Right atrium auricular region (tissue), 2 donors: Measurements from ENCODE around the gene CERS6. TPM values are rescaled to one million over a fixed set of nuclear protein-coding genes. Genes with fewer than 3 reads are reported as not detected.

Source experiments
- DNase-seq: peaks from one replicate; pipeline ENCODE4 v3.0.0-alpha.2; 2019; ENCODE audit warnings: low spot score
- H3K27ac ChIP-seq, 2 donors: fragments of 200-600 bp; sonication (generic); 1 replicate in 1 of 2; 2 replicates in 1 of 2; pipeline ENCODE4 v1.5.1; 2016 to 2019
- H3K27me3 ChIP-seq, 2 donors: fragments of 200-600 bp; sonication (generic); one replicate each; pipeline versions ENCODE4 v1.5.1 to v1.6.0; 2017 to 2019
- H3K36me3 ChIP-seq: fragments of 200-600 bp; sonication (generic); one replicate; pipeline ENCODE4 v1.5.1; 2016
- H3K4me1 ChIP-seq, 2 donors: fragments of 200-600 bp; sonication (generic); one replicate each; pipeline versions ENCODE4 v1.5.1 to v1.6.0; 2017 to 2019
- H3K4me3 ChIP-seq, 2 donors: fragments of 200-600 bp; sonication (generic); 1 replicate in 1 of 2; 2 replicates in 1 of 2; pipeline ENCODE4 v1.5.1; 2017 to 2019; ENCODE audit warnings: mild to moderate bottlenecking in 1 of 2, moderate library complexity in 1 of 2
- H3K9me3 ChIP-seq, 2 donors: fragments of 200-600 bp; sonication (generic); one replicate each; pipeline ENCODE4 v1.5.1; 2019
- total RNA-seq, 2 donors: library from RNA; depleted of rRNA; stranded (reverse); fragments of >200 nt; gene quantifications; one replicate each; pipeline ENCODE4 v1.1.0, GENCODE V29; 2016
- TF ChIP-seq, protein P1 (sequence below), 2 donors: fragments of 200-600 bp; sonication (generic); IDR thresholded peaks; one replicate each; pipeline ENCODE4 v1.5.1; 2019; ENCODE audit warnings: antibody characterized with exemption in 2 of 2

The CERS6 gene
- total RNA-seq, 2 donors from 2014 or later, result 59.4 to 74.5 TPM

DNA sequence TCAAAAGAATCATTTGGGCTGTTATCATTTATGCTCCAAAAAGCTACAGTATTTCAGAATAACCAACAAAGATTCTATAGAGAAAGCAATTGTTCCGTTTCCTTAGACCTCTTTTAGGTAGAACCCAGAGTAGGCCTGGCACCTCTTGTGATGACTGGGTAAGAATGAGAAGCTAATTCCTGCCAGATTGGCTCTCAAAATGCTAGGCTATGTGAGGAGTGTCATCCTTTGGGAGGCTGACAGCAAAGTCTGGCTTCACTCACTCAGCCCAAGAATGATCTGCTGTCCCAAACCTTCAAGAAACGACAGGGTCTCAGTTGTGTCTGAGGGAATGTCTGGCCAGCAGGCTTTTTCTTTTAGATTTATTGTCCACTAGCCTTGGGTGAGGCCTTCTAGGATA is 4.5 kb downstream of the CERS6 start:
- DNase-seq, result no peak
- Histone ChIP-seq H3K9me3 (no peaks in the 10 kb centered on the region), H3K27me3 (no peaks in the 10 kb centered on the region), H3K36me3 (no peaks in the 10 kb centered on the region), H3K4me3 (no peak overlapping the region), H3K4me1 (peaks cover 0 to 38% of the 10 kb centered on the region in 2 donors), H3K27ac (peak overlapping the region in 1 of 2 donors; percentile 33)
- TF ChIP-seq, protein P1, sequence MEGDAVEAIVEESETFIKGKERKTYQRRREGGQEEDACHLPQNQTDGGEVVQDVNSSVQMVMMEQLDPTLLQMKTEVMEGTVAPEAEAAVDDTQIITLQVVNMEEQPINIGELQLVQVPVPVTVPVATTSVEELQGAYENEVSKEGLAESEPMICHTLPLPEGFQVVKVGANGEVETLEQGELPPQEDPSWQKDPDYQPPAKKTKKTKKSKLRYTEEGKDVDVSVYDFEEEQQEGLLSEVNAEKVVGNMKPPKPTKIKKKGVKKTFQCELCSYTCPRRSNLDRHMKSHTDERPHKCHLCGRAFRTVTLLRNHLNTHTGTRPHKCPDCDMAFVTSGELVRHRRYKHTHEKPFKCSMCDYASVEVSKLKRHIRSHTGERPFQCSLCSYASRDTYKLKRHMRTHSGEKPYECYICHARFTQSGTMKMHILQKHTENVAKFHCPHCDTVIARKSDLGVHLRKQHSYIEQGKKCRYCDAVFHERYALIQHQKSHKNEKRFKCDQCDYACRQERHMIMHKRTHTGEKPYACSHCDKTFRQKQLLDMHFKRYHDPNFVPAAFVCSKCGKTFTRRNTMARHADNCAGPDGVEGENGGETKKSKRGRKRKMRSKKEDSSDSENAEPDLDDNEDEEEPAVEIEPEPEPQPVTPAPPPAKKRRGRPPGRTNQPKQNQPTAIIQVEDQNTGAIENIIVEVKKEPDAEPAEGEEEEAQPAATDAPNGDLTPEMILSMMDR (IDR thresholded peaks at IDR 0.05), result no peak

DNA sequence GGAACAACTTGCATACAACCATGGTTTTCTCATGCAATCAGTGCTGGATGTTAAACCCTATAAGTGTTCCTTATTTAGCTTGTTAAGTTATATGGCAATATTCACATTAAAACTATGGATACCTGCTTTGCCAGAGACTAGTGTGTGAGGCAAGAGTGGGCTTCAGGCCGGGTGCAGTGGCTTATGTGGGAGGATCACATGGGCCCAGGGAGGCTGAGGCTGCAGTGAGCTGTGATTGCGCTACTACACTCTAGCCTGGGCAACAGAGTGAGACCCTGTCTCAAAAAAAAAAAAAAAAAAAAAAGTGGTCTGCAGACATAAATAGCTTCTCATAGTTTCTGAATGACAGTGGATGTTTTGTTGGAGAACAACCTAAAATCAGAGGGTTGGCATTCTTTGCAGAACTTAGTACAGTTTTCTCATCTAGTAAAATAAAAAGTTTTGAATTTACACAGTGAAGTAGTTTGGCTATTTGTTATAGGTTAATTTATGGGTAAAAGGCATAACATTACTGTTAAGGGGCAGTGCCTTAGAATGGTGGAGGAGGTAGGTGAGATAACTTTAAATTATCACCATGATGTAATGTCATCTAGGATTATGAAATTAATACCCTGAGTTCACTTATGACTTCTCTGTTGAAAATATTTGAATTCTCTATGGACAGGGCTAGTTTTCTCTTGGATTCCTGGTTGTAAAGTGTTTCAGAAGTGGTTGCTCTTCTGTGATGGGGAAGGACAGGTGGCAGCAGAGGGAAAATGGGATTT is 5.3 kb downstream of the CERS6 start:
- Histone ChIP-seq H3K27ac (peak overlapping the region in 1 of 2 donors; percentile 33), H3K4me3 (no peak overlapping the region), H3K4me1 (peaks cover 0 to 46% of the 10 kb centered on the region in 2 donors), H3K9me3 (no peaks in the 10 kb centered on the region), H3K36me3 (no peaks in the 10 kb centered on the region), H3K27me3 (no peaks in the 10 kb centered on the region)
- no peak for DNase-seq
- TF ChIP-seq, protein P1 (IDR thresholded peaks at IDR 0.05), result no peak

DNA sequence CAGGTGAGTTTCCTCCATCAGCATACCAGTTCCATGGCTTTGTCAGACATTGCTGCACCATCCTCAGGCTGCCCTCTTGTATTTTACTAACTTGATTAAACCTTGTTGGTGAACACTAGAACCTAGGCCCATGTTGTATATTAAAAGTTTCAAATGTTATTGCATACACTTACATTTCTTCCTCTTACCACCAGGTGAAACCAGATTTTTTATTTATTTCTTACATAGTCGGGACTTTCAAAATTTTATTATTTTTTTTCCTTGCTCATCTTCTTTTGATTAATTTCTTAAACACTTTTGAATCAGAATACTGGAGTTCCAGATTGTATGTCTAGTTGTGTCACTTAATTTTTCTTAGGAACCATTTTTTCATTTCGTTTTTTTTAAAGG is 5.9 kb downstream of the CERS6 start:
- Histone ChIP-seq H3K36me3 (no peaks in the 10 kb centered on the region), H3K4me3 (no peak overlapping the region), H3K9me3 (no peaks in the 10 kb centered on the region), H3K27ac (no peak overlapping the region), H3K4me1 (peaks cover 0 to 50% of the 10 kb centered on the region in 2 donors), H3K27me3 (no peaks in the 10 kb centered on the region)
- TF ChIP-seq, protein P1 (IDR thresholded peaks at IDR 0.05), result no peak
- DNase-seq, result no peak

DNA sequence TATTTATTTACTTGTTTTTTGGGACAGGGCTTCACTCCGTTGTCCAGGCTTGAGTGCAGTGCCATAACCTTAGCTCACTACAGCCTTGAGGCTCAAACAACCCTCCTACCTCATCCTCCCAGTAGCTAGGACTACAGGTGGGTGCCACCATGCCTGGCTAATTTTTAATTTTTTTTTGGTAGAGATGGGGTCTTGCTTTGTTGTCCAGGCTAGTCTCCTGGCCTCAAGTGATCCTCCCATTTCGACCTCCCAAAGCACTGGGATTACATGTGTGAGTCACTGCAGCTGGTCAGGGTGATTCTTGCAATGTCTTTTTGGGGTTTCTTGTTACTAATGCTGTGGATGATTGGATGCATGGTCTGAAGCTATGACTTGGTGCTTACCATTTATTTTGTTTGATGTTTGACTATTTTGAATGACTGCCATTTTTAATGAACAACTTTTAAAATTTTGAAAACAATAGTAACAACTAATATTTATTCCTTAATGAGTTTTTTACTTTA is 6.5 kb downstream of the CERS6 start:
- no peak for DNase-seq
- no peaks in the 10 kb centered on the region for H3K27me3 ChIP-seq
- no peaks in the 10 kb centered on the region for H3K36me3 ChIP-seq
- H3K27ac ChIP-seq, result no peak overlapping the region
- H3K4me3 ChIP-seq, result no peak overlapping the region
- H3K4me1 ChIP-seq, result peaks cover 0 to 53% of the 10 kb centered on the region in 2 donors
- TF ChIP-seq, protein P1 (IDR thresholded peaks at IDR 0.05), result no peak
- H3K9me3 ChIP-seq, result no peaks in the 10 kb centered on the region

DNA sequence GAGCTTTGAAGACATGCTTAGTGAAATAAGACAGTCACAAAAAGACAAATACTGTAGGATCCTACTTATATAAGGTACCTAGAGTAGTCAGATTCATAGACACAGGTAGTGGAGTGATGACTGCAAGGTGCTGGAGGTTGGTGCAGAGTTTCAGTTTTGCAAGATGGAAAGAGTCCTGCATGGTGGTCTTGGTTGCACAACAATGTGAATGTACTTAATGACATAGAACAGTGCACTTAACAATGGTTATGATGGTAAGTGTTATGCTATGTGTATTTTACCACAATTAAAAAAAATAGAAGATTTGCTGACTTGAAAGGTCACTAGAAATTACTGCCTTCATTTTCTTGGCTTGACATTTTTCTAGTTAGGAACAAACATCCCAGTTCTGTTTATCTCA is 9.5 kb downstream of the CERS6 start:
- Histone ChIP-seq H3K4me3 (no peak overlapping the region), H3K9me3 (no peaks in the 10 kb centered on the region), H3K4me1 (peaks cover 0 to 38% of the 10 kb centered on the region in 2 donors), H3K27ac (no peak overlapping the region), H3K36me3 (no peaks in the 10 kb centered on the region), H3K27me3 (no peaks in the 10 kb centered on the region)
- TF ChIP-seq, protein P1 (IDR thresholded peaks at IDR 0.05), result no peak
- DNase-seq, result no peak
